C4-2B (cell line): Measurements from ENCODE around the gene MYBPC1.

Experiments used
- ZFX ChIP-seq: fragments of 450-650 bp; IDR thresholded peaks from 2 replicates; pipeline ENCODE4 v1.6.1; 2017
- TF ChIP-seq, protein P1 (sequence below): fragments of 450-650 bp; conservative IDR thresholded peaks from 2 replicates; pipeline ENCODE4 v1.5.1; 2017; ENCODE audit warnings: mild to moderate bottlenecking

DNA sequence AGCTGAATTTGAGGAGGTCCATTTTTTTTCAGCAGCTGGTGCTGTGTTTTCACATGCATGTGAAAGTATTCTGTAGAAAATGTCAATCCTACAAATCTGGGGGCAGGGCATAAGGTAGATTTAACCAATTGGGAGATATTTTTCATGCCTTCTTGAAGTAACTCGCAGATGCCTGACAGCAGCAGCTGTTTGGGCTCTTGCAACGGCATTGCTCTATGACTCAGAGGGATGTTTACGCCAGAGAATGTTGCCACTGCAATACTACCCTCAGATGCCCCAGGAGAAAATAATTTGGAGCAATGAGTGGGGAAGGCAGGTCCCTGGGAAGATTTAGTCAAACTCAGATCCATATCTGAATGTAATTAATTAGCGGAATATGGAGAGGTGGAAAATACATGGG lies 42.5 kb upstream of the MYBPC1 start:
- TF ChIP-seq, protein P1, sequence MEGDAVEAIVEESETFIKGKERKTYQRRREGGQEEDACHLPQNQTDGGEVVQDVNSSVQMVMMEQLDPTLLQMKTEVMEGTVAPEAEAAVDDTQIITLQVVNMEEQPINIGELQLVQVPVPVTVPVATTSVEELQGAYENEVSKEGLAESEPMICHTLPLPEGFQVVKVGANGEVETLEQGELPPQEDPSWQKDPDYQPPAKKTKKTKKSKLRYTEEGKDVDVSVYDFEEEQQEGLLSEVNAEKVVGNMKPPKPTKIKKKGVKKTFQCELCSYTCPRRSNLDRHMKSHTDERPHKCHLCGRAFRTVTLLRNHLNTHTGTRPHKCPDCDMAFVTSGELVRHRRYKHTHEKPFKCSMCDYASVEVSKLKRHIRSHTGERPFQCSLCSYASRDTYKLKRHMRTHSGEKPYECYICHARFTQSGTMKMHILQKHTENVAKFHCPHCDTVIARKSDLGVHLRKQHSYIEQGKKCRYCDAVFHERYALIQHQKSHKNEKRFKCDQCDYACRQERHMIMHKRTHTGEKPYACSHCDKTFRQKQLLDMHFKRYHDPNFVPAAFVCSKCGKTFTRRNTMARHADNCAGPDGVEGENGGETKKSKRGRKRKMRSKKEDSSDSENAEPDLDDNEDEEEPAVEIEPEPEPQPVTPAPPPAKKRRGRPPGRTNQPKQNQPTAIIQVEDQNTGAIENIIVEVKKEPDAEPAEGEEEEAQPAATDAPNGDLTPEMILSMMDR, result no peak
- TF ChIP-seq ZFX, result no peak
